ENCODE results near the gene NR2E3. TPM values are rescaled to one million over a fixed set of nuclear protein-coding genes. Genes with fewer than 3 reads are reported as not detected.

Gene NR2E3
- total and polyA plus RNA-seq, 9 of the 15 experiments (the other 6 are each of a cell fraction or from before 2014, with no cell fraction given) = not detected

DNA sequence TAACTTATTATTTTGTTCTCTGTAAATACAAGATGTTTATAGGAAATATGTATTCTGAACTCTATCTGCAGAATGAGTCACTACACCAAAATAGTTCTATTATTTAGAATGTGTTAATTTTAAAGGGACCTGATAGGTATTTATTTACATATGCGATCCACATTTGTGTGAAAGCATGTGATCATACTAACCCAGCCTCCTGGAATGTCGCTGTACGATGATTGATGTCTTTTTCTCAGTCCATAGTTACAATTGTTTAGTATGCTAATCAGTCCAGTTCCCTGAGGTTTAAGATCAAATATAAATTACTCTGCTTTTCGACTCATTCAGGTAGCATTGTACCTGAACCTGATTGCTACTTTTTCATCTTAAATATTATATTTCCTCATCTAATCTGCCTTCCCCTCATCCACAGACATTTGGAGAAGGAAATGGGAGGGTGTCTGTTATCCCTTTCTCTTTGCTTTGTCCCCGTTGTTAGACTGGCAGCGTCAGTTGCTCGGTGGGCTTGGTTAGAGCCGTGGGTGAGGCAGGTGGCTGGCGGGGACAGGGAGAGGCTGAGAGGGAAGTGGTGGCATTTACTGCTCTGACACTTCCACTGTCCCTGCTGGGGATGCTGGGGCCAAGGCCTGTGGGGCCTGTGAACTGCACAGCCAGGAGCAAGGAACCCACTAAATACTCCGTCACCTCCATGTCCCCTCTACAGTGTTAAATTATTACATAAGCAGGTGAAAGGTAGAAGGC lies 27.8 kb upstream of the NR2E3 start:
- Histone ChIP-seq H3K36me3 (ENCODE audit: control insufficient read depth, insufficient read depth, low read length) (no peaks in the 10 kb centered on the region), H3K9me1 (ENCODE audit: control insufficient read depth, insufficient read depth, low read length) (no peaks in the 10 kb centered on the region), H2AFZ (ENCODE audit: low read depth, low read length) (no peak overlapping the region), H3K27ac (ENCODE audit: extremely low read depth, low read depth, low read length) (no peak overlapping the region), H3K4me1 (replicated peaks in 1 of 2; ENCODE audit: control insufficient read depth in 2 of 2, insufficient read depth in 2 of 2, low read length in 2 of 2) (no peaks in the 10 kb centered on the region), H3K27me3 (ENCODE audit: control insufficient read depth in 2 of 2, insufficient read depth in 2 of 2, low read length in 2 of 2) (peaks cover 34 to 38% of the 10 kb centered on the region in 2 experiments), H3K9ac (ENCODE audit: insufficient read depth in 1 of 2, low read depth in 2 of 2, low read length in 2 of 2) (no peak overlapping the region), H3K4me3 (no peak overlapping the region), H3K4me2 (ENCODE audit: insufficient read depth, low read length) (no peak overlapping the region), H3K9me3 (replicated peaks; ENCODE audit: control insufficient read depth, insufficient read depth, low read depth, low read length) (no peaks in the 10 kb centered on the region), H4K20me1 (replicated peaks; ENCODE audit: control insufficient read depth, insufficient read depth, low read length) (peaks cover 4% of the 10 kb centered on the region; the same call in 1 of the 2 replicates), H3K79me2 (ENCODE audit: control insufficient read depth, insufficient read depth, low read length) (no peaks in the 10 kb centered on the region)
- ATAC-seq (no peak), FAIRE-seq (no peak), DNase-seq (ENCODE audit: extremely low read depth in 1 of 4, low spot score in 3 of 4) (no peak)
- POLR2A ChIA-PET = no interaction called here
- in situ Hi-C loops (cut with MboI) = no loop called here
- intact Hi-C loops (cut with micrococcal nuclease) = loop anchor here (5.0 kb wide), 1 partner anchor 375 kb away; no protein-coding TSS in a partner anchor
- no TSS peak for BruUV-seq (replicated peaks)
- CTCF ChIA-PET (ENCODE audit: low intra/inter-chr PET ratio) = no interaction called here
- 2% methylated on average over 9 of the region's 10 CpGs for WGBS (ENCODE audit: insufficient coverage, low coverage, missing lambda C conversion rate)
- TF ChIP-seq, protein P1, sequence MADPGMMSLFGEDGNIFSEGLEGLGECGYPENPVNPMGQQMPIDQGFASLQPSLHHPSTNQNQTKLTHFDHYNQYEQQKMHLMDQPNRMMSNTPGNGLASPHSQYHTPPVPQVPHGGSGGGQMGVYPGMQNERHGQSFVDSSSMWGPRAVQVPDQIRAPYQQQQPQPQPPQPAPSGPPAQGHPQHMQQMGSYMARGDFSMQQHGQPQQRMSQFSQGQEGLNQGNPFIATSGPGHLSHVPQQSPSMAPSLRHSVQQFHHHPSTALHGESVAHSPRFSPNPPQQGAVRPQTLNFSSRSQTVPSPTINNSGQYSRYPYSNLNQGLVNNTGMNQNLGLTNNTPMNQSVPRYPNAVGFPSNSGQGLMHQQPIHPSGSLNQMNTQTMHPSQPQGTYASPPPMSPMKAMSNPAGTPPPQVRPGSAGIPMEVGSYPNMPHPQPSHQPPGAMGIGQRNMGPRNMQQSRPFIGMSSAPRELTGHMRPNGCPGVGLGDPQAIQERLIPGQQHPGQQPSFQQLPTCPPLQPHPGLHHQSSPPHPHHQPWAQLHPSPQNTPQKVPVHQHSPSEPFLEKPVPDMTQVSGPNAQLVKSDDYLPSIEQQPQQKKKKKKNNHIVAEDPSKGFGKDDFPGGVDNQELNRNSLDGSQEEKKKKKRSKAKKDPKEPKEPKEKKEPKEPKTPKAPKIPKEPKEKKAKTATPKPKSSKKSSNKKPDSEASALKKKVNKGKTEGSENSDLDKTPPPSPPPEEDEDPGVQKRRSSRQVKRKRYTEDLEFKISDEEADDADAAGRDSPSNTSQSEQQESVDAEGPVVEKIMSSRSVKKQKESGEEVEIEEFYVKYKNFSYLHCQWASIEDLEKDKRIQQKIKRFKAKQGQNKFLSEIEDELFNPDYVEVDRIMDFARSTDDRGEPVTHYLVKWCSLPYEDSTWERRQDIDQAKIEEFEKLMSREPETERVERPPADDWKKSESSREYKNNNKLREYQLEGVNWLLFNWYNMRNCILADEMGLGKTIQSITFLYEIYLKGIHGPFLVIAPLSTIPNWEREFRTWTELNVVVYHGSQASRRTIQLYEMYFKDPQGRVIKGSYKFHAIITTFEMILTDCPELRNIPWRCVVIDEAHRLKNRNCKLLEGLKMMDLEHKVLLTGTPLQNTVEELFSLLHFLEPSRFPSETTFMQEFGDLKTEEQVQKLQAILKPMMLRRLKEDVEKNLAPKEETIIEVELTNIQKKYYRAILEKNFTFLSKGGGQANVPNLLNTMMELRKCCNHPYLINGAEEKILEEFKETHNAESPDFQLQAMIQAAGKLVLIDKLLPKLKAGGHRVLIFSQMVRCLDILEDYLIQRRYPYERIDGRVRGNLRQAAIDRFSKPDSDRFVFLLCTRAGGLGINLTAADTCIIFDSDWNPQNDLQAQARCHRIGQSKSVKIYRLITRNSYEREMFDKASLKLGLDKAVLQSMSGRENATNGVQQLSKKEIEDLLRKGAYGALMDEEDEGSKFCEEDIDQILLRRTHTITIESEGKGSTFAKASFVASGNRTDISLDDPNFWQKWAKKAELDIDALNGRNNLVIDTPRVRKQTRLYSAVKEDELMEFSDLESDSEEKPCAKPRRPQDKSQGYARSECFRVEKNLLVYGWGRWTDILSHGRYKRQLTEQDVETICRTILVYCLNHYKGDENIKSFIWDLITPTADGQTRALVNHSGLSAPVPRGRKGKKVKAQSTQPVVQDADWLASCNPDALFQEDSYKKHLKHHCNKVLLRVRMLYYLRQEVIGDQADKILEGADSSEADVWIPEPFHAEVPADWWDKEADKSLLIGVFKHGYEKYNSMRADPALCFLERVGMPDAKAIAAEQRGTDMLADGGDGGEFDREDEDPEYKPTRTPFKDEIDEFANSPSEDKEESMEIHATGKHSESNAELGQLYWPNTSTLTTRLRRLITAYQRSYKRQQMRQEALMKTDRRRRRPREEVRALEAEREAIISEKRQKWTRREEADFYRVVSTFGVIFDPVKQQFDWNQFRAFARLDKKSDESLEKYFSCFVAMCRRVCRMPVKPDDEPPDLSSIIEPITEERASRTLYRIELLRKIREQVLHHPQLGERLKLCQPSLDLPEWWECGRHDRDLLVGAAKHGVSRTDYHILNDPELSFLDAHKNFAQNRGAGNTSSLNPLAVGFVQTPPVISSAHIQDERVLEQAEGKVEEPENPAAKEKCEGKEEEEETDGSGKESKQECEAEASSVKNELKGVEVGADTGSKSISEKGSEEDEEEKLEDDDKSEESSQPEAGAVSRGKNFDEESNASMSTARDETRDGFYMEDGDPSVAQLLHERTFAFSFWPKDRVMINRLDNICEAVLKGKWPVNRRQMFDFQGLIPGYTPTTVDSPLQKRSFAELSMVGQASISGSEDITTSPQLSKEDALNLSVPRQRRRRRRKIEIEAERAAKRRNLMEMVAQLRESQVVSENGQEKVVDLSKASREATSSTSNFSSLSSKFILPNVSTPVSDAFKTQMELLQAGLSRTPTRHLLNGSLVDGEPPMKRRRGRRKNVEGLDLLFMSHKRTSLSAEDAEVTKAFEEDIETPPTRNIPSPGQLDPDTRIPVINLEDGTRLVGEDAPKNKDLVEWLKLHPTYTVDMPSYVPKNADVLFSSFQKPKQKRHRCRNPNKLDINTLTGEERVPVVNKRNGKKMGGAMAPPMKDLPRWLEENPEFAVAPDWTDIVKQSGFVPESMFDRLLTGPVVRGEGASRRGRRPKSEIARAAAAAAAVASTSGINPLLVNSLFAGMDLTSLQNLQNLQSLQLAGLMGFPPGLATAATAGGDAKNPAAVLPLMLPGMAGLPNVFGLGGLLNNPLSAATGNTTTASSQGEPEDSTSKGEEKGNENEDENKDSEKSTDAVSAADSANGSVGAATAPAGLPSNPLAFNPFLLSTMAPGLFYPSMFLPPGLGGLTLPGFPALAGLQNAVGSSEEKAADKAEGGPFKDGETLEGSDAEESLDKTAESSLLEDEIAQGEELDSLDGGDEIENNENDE (IDR thresholded peaks at IDR 0.05; ENCODE audit: low read depth, low read length) = no peak
- TF ChIP-seq, protein P2, sequence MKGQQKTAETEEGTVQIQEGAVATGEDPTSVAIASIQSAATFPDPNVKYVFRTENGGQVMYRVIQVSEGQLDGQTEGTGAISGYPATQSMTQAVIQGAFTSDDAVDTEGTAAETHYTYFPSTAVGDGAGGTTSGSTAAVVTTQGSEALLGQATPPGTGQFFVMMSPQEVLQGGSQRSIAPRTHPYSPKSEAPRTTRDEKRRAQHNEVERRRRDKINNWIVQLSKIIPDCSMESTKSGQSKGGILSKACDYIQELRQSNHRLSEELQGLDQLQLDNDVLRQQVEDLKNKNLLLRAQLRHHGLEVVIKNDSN (CRISPR knock-in tag; IDR thresholded peaks at IDR 0.05) = no peak
- peak; percentile 35 for TF ChIP-seq MEIS2 (IDR thresholded peaks at IDR 0.05; ENCODE audit: partially characterized antibody)
- TF ChIP-seq, protein P3, sequence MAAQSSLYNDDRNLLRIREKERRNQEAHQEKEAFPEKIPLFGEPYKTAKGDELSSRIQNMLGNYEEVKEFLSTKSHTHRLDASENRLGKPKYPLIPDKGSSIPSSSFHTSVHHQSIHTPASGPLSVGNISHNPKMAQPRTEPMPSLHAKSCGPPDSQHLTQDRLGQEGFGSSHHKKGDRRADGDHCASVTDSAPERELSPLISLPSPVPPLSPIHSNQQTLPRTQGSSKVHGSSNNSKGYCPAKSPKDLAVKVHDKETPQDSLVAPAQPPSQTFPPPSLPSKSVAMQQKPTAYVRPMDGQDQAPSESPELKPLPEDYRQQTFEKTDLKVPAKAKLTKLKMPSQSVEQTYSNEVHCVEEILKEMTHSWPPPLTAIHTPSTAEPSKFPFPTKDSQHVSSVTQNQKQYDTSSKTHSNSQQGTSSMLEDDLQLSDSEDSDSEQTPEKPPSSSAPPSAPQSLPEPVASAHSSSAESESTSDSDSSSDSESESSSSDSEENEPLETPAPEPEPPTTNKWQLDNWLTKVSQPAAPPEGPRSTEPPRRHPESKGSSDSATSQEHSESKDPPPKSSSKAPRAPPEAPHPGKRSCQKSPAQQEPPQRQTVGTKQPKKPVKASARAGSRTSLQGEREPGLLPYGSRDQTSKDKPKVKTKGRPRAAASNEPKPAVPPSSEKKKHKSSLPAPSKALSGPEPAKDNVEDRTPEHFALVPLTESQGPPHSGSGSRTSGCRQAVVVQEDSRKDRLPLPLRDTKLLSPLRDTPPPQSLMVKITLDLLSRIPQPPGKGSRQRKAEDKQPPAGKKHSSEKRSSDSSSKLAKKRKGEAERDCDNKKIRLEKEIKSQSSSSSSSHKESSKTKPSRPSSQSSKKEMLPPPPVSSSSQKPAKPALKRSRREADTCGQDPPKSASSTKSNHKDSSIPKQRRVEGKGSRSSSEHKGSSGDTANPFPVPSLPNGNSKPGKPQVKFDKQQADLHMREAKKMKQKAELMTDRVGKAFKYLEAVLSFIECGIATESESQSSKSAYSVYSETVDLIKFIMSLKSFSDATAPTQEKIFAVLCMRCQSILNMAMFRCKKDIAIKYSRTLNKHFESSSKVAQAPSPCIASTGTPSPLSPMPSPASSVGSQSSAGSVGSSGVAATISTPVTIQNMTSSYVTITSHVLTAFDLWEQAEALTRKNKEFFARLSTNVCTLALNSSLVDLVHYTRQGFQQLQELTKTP (IDR thresholded peaks at IDR 0.05; ENCODE audit: low read depth in 1 of 2, partially characterized antibody in 2 of 2) = no peak

Data from K562 (cell line).